Endothelial cell of umbilical vein (primary cell): ENCODE results near the gene CDC37. TPM values are rescaled to one million over a fixed set of nuclear protein-coding genes. Genes with fewer than 3 reads are reported as not detected.

Experiments
- BruUV-seq: library from RNA; stranded (reverse); fragments of 400-500 nt; replicated peaks from 2 replicates; lab custom pipeline; 2021; lab: Mats Ljungman, UMichigan
- CTCF ChIA-PET: fragments of 300-600, 350-600 bp; sonication (Branson Sonifier 250); formaldehyde crosslinking; loops from one replicate; lab custom pipeline; 2021; ENCODE audit warnings: antibody characterized with exemption, inconsistent platforms; lab: Charles Lee
- POLR2A ChIA-PET: fragments of 300-600, 350-600 bp; sonication (Branson Sonifier 250); formaldehyde crosslinking; loops from one replicate; lab custom pipeline; 2021; ENCODE audit warnings: antibody characterized with exemption, inconsistent platforms; lab: Charles Lee
- DNase-seq: peaks from one replicate; pipeline ENCODE4 v3.0.0-alpha.2; 2011; ENCODE audit warnings: low read depth, low spot score
- FAIRE-seq: peaks from 2 replicates; lab custom pipeline; 2011; peaks lifted over from hg19 to GRCh38; lab: Jason Lieb, UNC
- H2AFZ ChIP-seq: 2 replicates; pipeline ENCODE4 v1.6.0; 2012; ENCODE audit warnings: low read depth, low read length, control low read depth, inconsistent platforms
- H3K27ac ChIP-seq: 2 replicates; pipeline ENCODE4 v1.5.1; 2011; ENCODE audit warnings: low read depth, mild to moderate bottlenecking, control low read depth, low read length, moderate library complexity; ENCODE audit not compliant: insufficient read depth
- H3K27me3 ChIP-seq, 2 experiments: 2 replicates each; pipeline versions ENCODE4 v1.6.0 to v1.6.1; 2011; ENCODE audit warnings: low read length in 2 of 2, mixed read lengths in 1 of 2; ENCODE audit not compliant: control insufficient read depth in 2 of 2, insufficient read depth in 2 of 2
- H3K36me3 ChIP-seq, 2 experiments: 2 replicates in 1 of 2; 3 replicates in 1 of 2; pipeline ENCODE4 v1.5.1; 2011; ENCODE audit warnings: low read length in 2 of 2, mild to moderate bottlenecking in 1 of 2, moderate library complexity in 1 of 2; ENCODE audit not compliant: control insufficient read depth in 2 of 2, insufficient read depth in 2 of 2; ENCODE audit errors: extremely low read depth in 1 of 2
- H3K4me1 ChIP-seq: 3 replicates; pipeline ENCODE4 v1.5.1; 2011; ENCODE audit warnings: mild to moderate bottlenecking, low read length; ENCODE audit not compliant: control insufficient read depth, insufficient read depth; ENCODE audit errors: extremely low read depth
- H3K4me2 ChIP-seq: 2 replicates; pipeline ENCODE4 v1.6.1; 2011; ENCODE audit warnings: low read length, control low read depth, mixed read lengths; ENCODE audit not compliant: insufficient read depth
- H3K4me3 ChIP-seq, 3 experiments: fragments of 200-600 bp in 1 of 3; sonication (generic), shearing (Covaris generic) in 1 of 3; replicated peaks in 1 of 3; 2 replicates each; pipeline ENCODE4 v1.5.1; 2011 to 2016; ENCODE audit warnings: control low read depth in 3 of 3, low read length in 3 of 3, mild to moderate bottlenecking in 2 of 3, inconsistent platforms in 1 of 3, low read depth in 1 of 3, moderate library complexity in 1 of 3; ENCODE audit not compliant: insufficient read depth in 1 of 3
- H3K79me2 ChIP-seq: 2 replicates; pipeline ENCODE4 v1.6.0; 2012; ENCODE audit warnings: low read length, inconsistent platforms; ENCODE audit not compliant: control insufficient read depth, insufficient read depth
- H3K9ac ChIP-seq: replicated peaks from 2 replicates; pipeline ENCODE3; 2011; ENCODE audit warnings: low read length, control low read depth; ENCODE audit not compliant: insufficient read depth; ENCODE audit errors: extremely low read depth
- H3K9me1 ChIP-seq: replicated peaks from 3 replicates; pipeline ENCODE4 v1.6.0; 2011; ENCODE audit warnings: mild to moderate bottlenecking, low read length; ENCODE audit not compliant: control insufficient read depth, insufficient read depth; ENCODE audit errors: extremely low read depth
- H3K9me3 ChIP-seq: replicated peaks from 2 replicates; pipeline ENCODE4 v1.5.1; 2012; ENCODE audit warnings: low read length, inconsistent platforms; ENCODE audit not compliant: control insufficient read depth, insufficient read depth
- H4K20me1 ChIP-seq: replicated peaks from 2 replicates; pipeline ENCODE3; 2011; ENCODE audit warnings: mild to moderate bottlenecking, low read length; ENCODE audit not compliant: control insufficient read depth, insufficient read depth; ENCODE audit errors: extremely low read depth
- EZH2 ChIP-seq: IDR thresholded peaks from 2 replicates; pipeline ENCODE4 v1.6.1; 2012; ENCODE audit warnings: borderline replicate concordance, low read depth, mild to moderate bottlenecking, moderate library complexity, low read length, inconsistent platforms; ENCODE audit not compliant: severe bottlenecking
- FOS ChIP-seq: IDR thresholded peaks from 2 replicates; pipeline ENCODE4 v1.6.1; 2011; ENCODE audit warnings: mild to moderate bottlenecking, low read length, moderate library complexity, borderline replicate concordance; ENCODE audit not compliant: insufficient read depth
- JUN ChIP-seq: IDR thresholded peaks from 2 replicates; pipeline ENCODE4 v1.6.1; 2011; ENCODE audit warnings: borderline replicate concordance, low read depth; ENCODE audit not compliant: insufficient read length, insufficient read depth
- MYC ChIP-seq: IDR thresholded peaks from one replicate; pipeline ENCODE4 v1.6.1; 2011; ENCODE audit warnings: mild to moderate bottlenecking, low read depth, low read length
- POLR2A ChIP-seq: IDR thresholded peaks from 2 replicates; pipeline ENCODE4 v1.6.1; 2012; ENCODE audit warnings: low read depth, mild to moderate bottlenecking, control low read depth, low read length
- dilution Hi-C: fragments of 300-500 bp; cut with MboI; formaldehyde crosslinking; loops from one replicate; pipeline ENCODE4 v1.15.0; 2019; ENCODE audit warnings: low sequenced_read_pairs; ENCODE audit not compliant: extremely low pct_ligation_motif_present
- intact Hi-C: fragments of 100-400 bp; cut with micrococcal nuclease; formaldehyde crosslinking; loops from one replicate; pipeline ENCODE4 v1.10.0; 2022
- polyA plus RNA-seq, 4 experiments: library from polyadenylated mRNA; depleted of rRNA in 3 of 4; stranded (reverse) in 3 of 4; unstranded in 1 of 4; fragments of >200 nt; gene quantifications; 2 replicates each; pipeline versions ENCODE4 v1.2.1 to v1.2.3, GENCODE V29; 2011 to 2012; ENCODE audit warnings: missing spikeins in 1 of 4
- total RNA-seq: library from RNA; stranded (reverse); gene quantifications from 2 replicates; pipeline ENCODE4 v1.2.3, GENCODE V29; 2021
- TF ChIP-seq, protein P1 (sequence below), 2 donors: IDR thresholded peaks; 1 replicate in 1 of 2; 2 replicates in 1 of 2; pipeline ENCODE4 v1.5.1; 2011; ENCODE audit warnings: low read length in 2 of 2, mild to moderate bottlenecking in 2 of 2, moderate library complexity in 2 of 2, control low read depth in 1 of 2, inconsistent platforms in 1 of 2, low read depth in 1 of 2; ENCODE audit not compliant: insufficient read depth in 1 of 2; ENCODE audit errors: extremely low read depth in 1 of 2
- TF ChIP-seq, protein P2 (sequence below): IDR thresholded peaks from 2 replicates; pipeline ENCODE4 v1.6.1; 2011; ENCODE audit not compliant: insufficient read depth, insufficient read length

CDC37 gene
- total and polyA plus RNA-seq, 2 donors (not counting 3 experiments of a cell fraction or from before 2014, with no cell fraction given), result 300 to 372 TPM

DNA sequence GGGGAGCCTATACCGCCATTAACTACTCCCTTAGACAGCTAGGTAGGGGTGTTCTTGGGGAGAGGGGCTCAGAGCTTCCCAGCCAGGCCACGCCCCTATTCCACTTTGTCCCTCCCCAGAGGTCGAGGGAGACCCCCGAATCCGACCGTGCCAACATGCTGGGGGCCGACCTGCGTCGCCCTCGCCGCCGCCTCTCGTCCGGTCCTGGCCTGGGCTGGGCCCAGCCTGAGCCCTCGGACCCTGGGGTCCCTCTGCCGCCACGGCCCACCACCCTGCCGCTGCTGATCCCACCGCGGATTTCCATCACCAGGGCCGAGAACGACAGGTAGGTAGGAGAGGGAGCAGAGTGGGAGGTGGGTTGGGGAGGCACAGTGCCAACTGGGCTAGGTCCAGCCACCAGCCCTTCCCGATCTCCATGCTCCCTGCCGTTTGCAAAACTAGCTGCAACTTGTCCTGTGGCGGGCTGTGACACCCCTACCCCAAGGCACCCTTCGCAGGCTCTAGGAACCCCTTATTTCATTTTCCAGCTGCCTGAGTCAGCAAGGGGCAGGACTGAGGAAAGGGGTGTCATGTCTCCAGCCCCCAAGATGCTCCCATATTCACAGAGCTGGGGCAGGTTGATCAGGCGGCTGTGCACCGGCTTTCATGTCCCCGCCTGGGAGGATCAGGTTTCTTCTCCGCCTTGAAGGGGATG is 14.3 kb upstream of the CDC37 start:
- no peak overlapping the region for H3K4me2 ChIP-seq
- intact Hi-C loops (loop anchor here (5.0 kb wide), 1 partner anchor 150 kb away; the partner anchor contains the start of genes CDKN2D and KRI1), dilution Hi-C loops (no loop called here)
- peaks cover 44 to 46% of the 10 kb centered on the region in 2 experiments for H3K27me3 ChIP-seq
- H3K9ac ChIP-seq, result no peak overlapping the region
- no peak for FAIRE-seq
- H3K36me3 ChIP-seq, result no peaks in the 10 kb centered on the region
- H3K4me3 ChIP-seq, result no peak overlapping the region
- no peak for TF ChIP-seq POLR2A
- peak; percentile 90 for TF ChIP-seq EZH2
- no peaks in the 10 kb centered on the region for H3K9me1 ChIP-seq
- no peak overlapping the region for H3K27ac ChIP-seq
- BruUV-seq, result no TSS peak
- POLR2A ChIA-PET, result interaction anchor here (0.8 kb wide), 1 partner anchor 10 kb away, joined by 5 read pairs; no protein-coding TSS in a partner anchor
- no peaks in the 10 kb centered on the region for H4K20me1 ChIP-seq
- DNase-seq, result no peak
- no peaks in the 10 kb centered on the region for H3K9me3 ChIP-seq
- CTCF ChIA-PET, result interaction anchor here (0.6 to 7.5 kb wide), 10 partner anchors 8 to 311 kb away, joined by 3 to 108 read pairs (median 4); partner anchors contain the start of genes CDC37 and ICAM5
- H2AFZ ChIP-seq, result no peak overlapping the region
- H3K79me2 ChIP-seq, result no peaks in the 10 kb centered on the region
- H3K4me1 ChIP-seq, result peaks cover 14% of the 10 kb centered on the region

DNA sequence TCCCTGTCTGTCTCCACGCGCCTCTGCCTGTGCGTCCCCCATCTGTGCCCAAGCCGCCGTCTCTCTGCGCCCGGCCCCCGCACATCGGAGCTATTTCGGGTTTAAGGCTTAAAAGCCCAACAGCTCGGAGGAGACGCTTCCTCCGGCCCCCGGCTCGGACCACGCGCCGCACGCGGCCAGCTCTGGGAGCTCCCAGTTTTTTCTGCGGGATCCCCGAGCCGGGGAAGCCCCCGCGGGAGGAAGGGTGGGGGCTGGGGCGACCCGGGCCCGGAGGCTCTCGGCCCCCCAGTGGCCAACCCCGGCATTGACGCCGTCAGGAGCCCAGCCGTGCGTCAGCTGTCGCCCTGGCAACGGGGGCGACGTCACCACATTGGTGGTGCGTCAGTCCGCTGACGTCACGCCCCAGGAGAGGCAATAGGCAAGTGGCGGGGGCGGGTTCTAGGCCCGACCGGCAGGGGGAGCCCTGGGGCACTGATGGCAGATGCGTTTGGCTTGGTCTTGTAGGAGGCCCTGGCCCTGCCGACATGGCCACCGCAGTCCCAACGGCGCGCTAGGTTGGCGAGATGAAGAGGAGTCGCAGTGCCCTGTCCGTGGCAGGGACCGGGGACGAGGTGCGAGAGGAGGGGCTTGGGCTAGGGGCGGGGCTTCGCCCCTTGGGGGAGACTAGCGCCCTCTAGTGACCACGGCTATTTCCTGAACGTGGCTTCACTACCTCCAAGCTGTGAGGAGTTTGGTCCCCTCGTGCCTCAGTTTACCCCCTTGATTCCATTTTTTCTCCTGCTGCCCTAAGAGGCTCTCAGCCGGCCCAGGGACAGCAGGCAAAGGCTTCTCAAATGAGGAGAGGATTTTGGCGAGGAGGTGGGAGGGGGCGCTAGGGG is 13.3 kb upstream of the CDC37 start:
- peak; percentile 74 for FAIRE-seq
- POLR2A ChIA-PET, result no interaction called here
- peak overlapping the region; percentile 82 for H2AFZ ChIP-seq

More for the DNA sequence above, 13.3 kb upstream of the CDC37 start:
- dilution Hi-C loops (no loop called here), intact Hi-C loops (loop anchor here (1.0 to 5.0 kb wide), 2 partner anchors 13 to 151 kb away; partner anchors contain the start of genes CDC37, CDKN2D and KRI1)
- H4K20me1 ChIP-seq, result no peaks in the 10 kb centered on the region
- no peak overlapping the region for H3K27ac ChIP-seq
- CTCF ChIA-PET, result interaction anchor here (0.6 to 7.5 kb wide), 17 partner anchors 10 to 310 kb away, joined by 3 to 108 read pairs (median 4); partner anchors contain the start of genes CDC37, ICAM1 and ICAM5
- DNase-seq, result peak; percentile 73
- H3K9me3 ChIP-seq, result no peaks in the 10 kb centered on the region
- H3K79me2 ChIP-seq, result no peaks in the 10 kb centered on the region
- peaks cover 14% of the 10 kb centered on the region for H3K4me1 ChIP-seq
- H3K4me3 ChIP-seq, result peak overlapping the region; percentile 4 to 44 (median 25)
- H3K27me3 ChIP-seq, result peaks cover 34 to 38% of the 10 kb centered on the region in 2 experiments
- peak overlapping the region; percentile 13 for H3K9ac ChIP-seq
- no TSS peak for BruUV-seq
- H3K36me3 ChIP-seq, result no peaks in the 10 kb centered on the region
- TF ChIP-seq, protein P1, sequence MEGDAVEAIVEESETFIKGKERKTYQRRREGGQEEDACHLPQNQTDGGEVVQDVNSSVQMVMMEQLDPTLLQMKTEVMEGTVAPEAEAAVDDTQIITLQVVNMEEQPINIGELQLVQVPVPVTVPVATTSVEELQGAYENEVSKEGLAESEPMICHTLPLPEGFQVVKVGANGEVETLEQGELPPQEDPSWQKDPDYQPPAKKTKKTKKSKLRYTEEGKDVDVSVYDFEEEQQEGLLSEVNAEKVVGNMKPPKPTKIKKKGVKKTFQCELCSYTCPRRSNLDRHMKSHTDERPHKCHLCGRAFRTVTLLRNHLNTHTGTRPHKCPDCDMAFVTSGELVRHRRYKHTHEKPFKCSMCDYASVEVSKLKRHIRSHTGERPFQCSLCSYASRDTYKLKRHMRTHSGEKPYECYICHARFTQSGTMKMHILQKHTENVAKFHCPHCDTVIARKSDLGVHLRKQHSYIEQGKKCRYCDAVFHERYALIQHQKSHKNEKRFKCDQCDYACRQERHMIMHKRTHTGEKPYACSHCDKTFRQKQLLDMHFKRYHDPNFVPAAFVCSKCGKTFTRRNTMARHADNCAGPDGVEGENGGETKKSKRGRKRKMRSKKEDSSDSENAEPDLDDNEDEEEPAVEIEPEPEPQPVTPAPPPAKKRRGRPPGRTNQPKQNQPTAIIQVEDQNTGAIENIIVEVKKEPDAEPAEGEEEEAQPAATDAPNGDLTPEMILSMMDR (IDR thresholded peaks at IDR 0.05; ENCODE audit: extremely low read depth in 1 of 2, insufficient read depth in 1 of 2, low read depth in 1 of 2, low read length in 2 of 2), result peak; percentile 89 to 90
- peak; percentile 24 for TF ChIP-seq FOS
- no peak for TF ChIP-seq MYC
- TF ChIP-seq, protein P2, sequence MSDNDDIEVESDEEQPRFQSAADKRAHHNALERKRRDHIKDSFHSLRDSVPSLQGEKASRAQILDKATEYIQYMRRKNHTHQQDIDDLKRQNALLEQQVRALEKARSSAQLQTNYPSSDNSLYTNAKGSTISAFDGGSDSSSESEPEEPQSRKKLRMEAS, result peak; percentile 22
- no peak for TF ChIP-seq POLR2A
- peak; percentile 42 for TF ChIP-seq JUN
- no peaks in the 10 kb centered on the region for H3K9me1 ChIP-seq
- H3K4me2 ChIP-seq, result peak overlapping the region; percentile 42
